ENCODE measurements around the gene AGPAT4. TPM values are rescaled to one million over a fixed set of nuclear protein-coding genes. Genes with fewer than 3 reads are reported as not detected.

Gene AGPAT4
- total RNA-seq, 1 donor from 2014 or later: 2.2 TPM

GRCh38 chr6:161091151-161091550 lies 182.7 kb downstream of the AGPAT4 start:
- intact Hi-C loops (cut with micrococcal nuclease): no loop called here

GRCh38 chr6:161088676-161089328 lies 185.1 kb downstream of the AGPAT4 start:
- Histone ChIP-seq H3K36me3 (peaks cover 97% of the 10 kb centered on the region), H3K9me3 (replicated peaks) (no peaks in the 10 kb centered on the region), H3K27ac (replicated peaks) (no peak overlapping the region), H3K27me3 (ENCODE audit: low read depth) (no peaks in the 10 kb centered on the region), H3K4me3 (no peak overlapping the region), H3K4me1 (no peaks in the 10 kb centered on the region)
- DNase-seq: no peak
- TF ChIP-seq CTCF (IDR thresholded peaks at IDR 0.05; ENCODE audit: borderline replicate concordance): no peak
- intact Hi-C loops (cut with micrococcal nuclease): no loop called here

More at GRCh38 chr6:161091151-161091550, 182.7 kb downstream of the AGPAT4 start:
- Histone ChIP-seq H3K36me3 (peaks cover 93% of the 10 kb centered on the region), H3K27me3 (ENCODE audit: low read depth) (no peaks in the 10 kb centered on the region), H3K4me3 (no peak overlapping the region), H3K27ac (replicated peaks) (no peak overlapping the region), H3K4me1 (no peaks in the 10 kb centered on the region), H3K9me3 (replicated peaks) (no peaks in the 10 kb centered on the region)
- TF ChIP-seq CTCF (IDR thresholded peaks at IDR 0.05; ENCODE audit: borderline replicate concordance): no peak
- no peak for DNase-seq

GRCh38 chr6:161085246-161085645 lies 188.6 kb downstream of the AGPAT4 start:
- intact Hi-C loops (cut with micrococcal nuclease): no loop called here
- H3K27me3 ChIP-seq (ENCODE audit: low read depth): no peaks in the 10 kb centered on the region
- no peak overlapping the region for H3K4me3 ChIP-seq
- H3K27ac ChIP-seq (replicated peaks): no peak overlapping the region
- H3K9me3 ChIP-seq (replicated peaks): no peaks in the 10 kb centered on the region
- no peaks in the 10 kb centered on the region for H3K4me1 ChIP-seq
- no peak for DNase-seq
- H3K36me3 ChIP-seq: peaks cover 98% of the 10 kb centered on the region
- TF ChIP-seq CTCF (IDR thresholded peaks at IDR 0.05; ENCODE audit: borderline replicate concordance): no peak

- TF ChIP-seq CTCF (IDR thresholded peaks at IDR 0.05; ENCODE audit: borderline replicate concordance): no peak
- peaks cover 86% of the 10 kb centered on the region for H3K36me3 ChIP-seq
- H3K4me3 ChIP-seq: no peak overlapping the region
- peak overlapping the region; percentile 29 for H3K27ac ChIP-seq (replicated peaks)
- intact Hi-C loops (cut with micrococcal nuclease): no loop called here
- no peaks in the 10 kb centered on the region for H3K4me1 ChIP-seq
- H3K9me3 ChIP-seq (replicated peaks): no peaks in the 10 kb centered on the region
- no peaks in the 10 kb centered on the region for H3K27me3 ChIP-seq (ENCODE audit: low read depth)
- no peak for DNase-seq
These were observed 191.6 kb downstream of the AGPAT4 start for GRCh38 chr6:161082215-161082614.

- intact Hi-C loops (cut with micrococcal nuclease): no loop called here
- TF ChIP-seq CTCF (IDR thresholded peaks at IDR 0.05; ENCODE audit: borderline replicate concordance): no peak
- Histone ChIP-seq H3K4me1 (peaks cover 11% of the 10 kb centered on the region), H3K9me3 (replicated peaks) (no peaks in the 10 kb centered on the region), H3K36me3 (peaks cover 71% of the 10 kb centered on the region), H3K27me3 (ENCODE audit: low read depth) (no peaks in the 10 kb centered on the region), H3K4me3 (no peak overlapping the region), H3K27ac (replicated peaks) (no peak overlapping the region)
- DNase-seq: no peak
These were observed 193.4 kb downstream of the AGPAT4 start for GRCh38 chr6:161080263-161080970.
